Adrenal gland (tissue), 5 donors: ENCODE results near the gene STIM2.

Experiments used
- CTCF ChIP-seq, 6 experiments: fragments of 450-650 bp in 4 of 6; fragments of 200-600 bp in 2 of 6; sonication (generic) in 1 of 6; IDR thresholded peaks; 1 replicate in 5 of 6; 2 replicates in 1 of 6; pipeline versions ENCODE4 v1.5.1 to v1.8.0; 2016 to 2021; ENCODE audit warnings: antibody characterized with exemption in 6 of 6, mild to moderate bottlenecking in 2 of 6, moderate library complexity in 1 of 6
- POLR2A ChIP-seq, 2 donors: fragments of 450-650 bp; IDR thresholded peaks; one replicate each; pipeline ENCODE4 v1.6.1; 2017; ENCODE audit warnings: antibody characterized with exemption in 2 of 2, mild to moderate bottlenecking in 2 of 2, moderate library complexity in 1 of 2
- donor health status: DM: no; HTN: no; CAD: no.

DNA sequence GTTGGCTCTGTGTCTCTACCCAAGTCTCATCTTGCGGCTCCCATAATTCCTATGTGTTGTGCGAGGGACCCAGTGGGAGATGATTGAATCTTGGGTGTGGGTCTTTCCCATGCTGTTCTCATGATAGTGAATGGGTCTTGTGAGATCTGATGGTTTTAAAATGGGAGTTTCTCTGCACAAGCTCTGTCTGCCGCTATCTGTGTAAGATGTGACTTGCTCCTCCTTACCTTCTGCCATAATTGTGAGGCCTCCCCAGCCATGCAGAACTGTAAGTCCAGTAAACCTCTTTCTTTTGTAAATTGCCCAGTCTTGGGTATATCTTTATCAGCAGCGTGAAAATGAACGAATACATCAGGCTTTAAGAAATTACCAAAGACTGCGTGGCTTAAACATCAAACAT is 31.2 kb downstream of the STIM2 start:
- TF ChIP-seq CTCF (IDR thresholded peaks at IDR 0.05), result no peak
- no peak for TF ChIP-seq POLR2A (IDR thresholded peaks at IDR 0.05)
